Caki2 (cell line): Measurements from ENCODE around the gene MRPL24. TPM values are rescaled to one million over a fixed set of nuclear protein-coding genes. Genes with fewer than 3 reads are reported as not detected.

ENCODE experiments used
- total RNA-seq: library from RNA; depleted of rRNA; stranded (reverse); fragments of >200 nt; shearing (Covaris generic); gene quantifications from 2 replicates; pipeline ENCODE4 v1.2.3, GENCODE V29; 2014; ENCODE audit warnings: low replicate concordance; rRNA removed

Gene MRPL24
- total RNA-seq, 1 experiment from 2014 or later, result 194 TPM

Other genes with a start within 250 kb of the MRPL24 start
- gene MEF2D, start 240.3 kb downstream of the MRPL24 start, total RNA-seq, result 2.7 and 6.2 TPM in 2 replicates
- gene IQGAP3, start 168.5 kb downstream of the MRPL24 start, total RNA-seq, result 34.8 and 47.1 TPM in 2 replicates
- not detected in 2 replicates for gene TTC24, start 161.4 kb downstream of the MRPL24 start, total RNA-seq
- gene NAXE, start 149.3 kb downstream of the MRPL24 start, total RNA-seq, result 142 and 150 TPM in 2 replicates
- gene GPATCH4, start 139.6 kb downstream of the MRPL24 start, total RNA-seq, result 8.8 and 33.6 TPM in 2 replicates
- not detected in 2 replicates for gene HAPLN2, start 121.7 kb downstream of the MRPL24 start, total RNA-seq
- gene BCAN, start 99.0 kb downstream of the MRPL24 start, total RNA-seq, result not detected in 2 replicates
- gene NES, start 63.7 kb downstream of the MRPL24 start, total RNA-seq, result 0.03 TPM in 2 replicates
- not detected in 2 replicates for gene CRABP2, start 35.5 kb downstream of the MRPL24 start, total RNA-seq
- gene METTL25B, start 12.6 kb downstream of the MRPL24 start, total RNA-seq, result 34.4 and 34.6 TPM in 2 replicates
- gene ISG20L2, start 12.3 kb downstream of the MRPL24 start, total RNA-seq, result 9.6 and 19.6 TPM in 2 replicates
- 463 and 550 TPM in 2 replicates for gene HDGF, start 10.6 kb upstream of the MRPL24 start, total RNA-seq
- 29.4 and 50.9 TPM in 2 replicates for gene PRCC, start 26.4 kb upstream of the MRPL24 start, total RNA-seq
- gene SH2D2A, start 75.8 kb upstream of the MRPL24 start, total RNA-seq, result not detected in 2 replicates
- 0.03 TPM in 1 of 2 replicates, not detected in the other for gene INSRR, start 118.0 kb upstream of the MRPL24 start, total RNA-seq
- not detected in 2 replicates for gene NTRK1, start 119.8 kb upstream of the MRPL24 start, total RNA-seq
- gene PEAR1, start 152.6 kb upstream of the MRPL24 start, total RNA-seq, result 0.88 and 5.0 TPM in 2 replicates
- 0.14 TPM in 1 of 2 replicates, not detected in the other for gene LRRC71, start 179.5 kb upstream of the MRPL24 start, total RNA-seq